ENCODE results near the gene ZNF879. TPM values are rescaled to one million over a fixed set of nuclear protein-coding genes. Genes with fewer than 3 reads are reported as not detected.
A peak's percentile ranks its signal among the peaks of the same experiment; 100 is the strongest.

ZNF879 gene
- polyA plus RNA-seq, 1 experiment, result 2.2 TPM

GRCh38 chr5:179055436-179055835 is 31.8 kb downstream of the ZNF879 start:
- ChIA-PET CTCF (interaction anchor here (0.7 kb wide), 1 partner anchor 156 kb away, joined by 3 read pairs; no protein-coding TSS in a partner anchor), POLR2A (no interaction called here)
- no peak for DNase-seq (ENCODE audit: low read depth)
- Histone ChIP-seq H3K36me3 (ENCODE audit: control insufficient read depth, insufficient read depth, low read length) (no peaks in the 10 kb centered on the region), H3K27me3 (ENCODE audit: control insufficient read depth, insufficient read depth, low read length) (no peaks in the 10 kb centered on the region), H3K4me3 (ENCODE audit: low read depth, low read length) (no peak overlapping the region)
- no peak for TF ChIP-seq CTCF (IDR thresholded peaks at IDR 0.05; ENCODE audit: insufficient read depth, low read depth, low read length)

DNA sequence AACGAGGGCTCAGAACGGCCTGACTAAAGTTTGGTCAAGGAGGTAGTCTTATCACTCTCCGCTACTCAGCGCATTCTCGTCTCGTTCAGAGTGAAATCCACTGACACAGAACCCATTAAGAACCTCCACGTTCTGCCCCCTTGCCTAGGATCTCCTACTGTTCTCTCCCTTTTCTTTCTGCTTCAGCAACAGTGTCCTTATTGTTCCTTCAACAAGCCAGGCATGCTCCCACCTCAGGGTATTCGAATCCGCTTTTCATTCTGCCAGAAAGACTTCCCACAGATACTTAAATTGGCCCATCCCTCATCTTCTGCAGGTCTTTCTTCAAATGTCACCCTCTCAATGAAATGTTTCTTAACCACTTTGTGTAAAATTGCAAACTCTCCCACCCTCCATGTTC is 32.2 kb downstream of the ZNF879 start:
- no peak for TF ChIP-seq CTCF (IDR thresholded peaks at IDR 0.05; ENCODE audit: insufficient read depth, low read depth, low read length)
- H3K4me3 ChIP-seq (ENCODE audit: low read depth, low read length), result no peak overlapping the region
- H3K36me3 ChIP-seq (ENCODE audit: control insufficient read depth, insufficient read depth, low read length), result no peaks in the 10 kb centered on the region
- POLR2A ChIA-PET, result no interaction called here
- CTCF ChIA-PET, result no interaction called here
- no peaks in the 10 kb centered on the region for H3K27me3 ChIP-seq (ENCODE audit: control insufficient read depth, insufficient read depth, low read length)
- no peak for DNase-seq (ENCODE audit: low read depth)

DNA sequence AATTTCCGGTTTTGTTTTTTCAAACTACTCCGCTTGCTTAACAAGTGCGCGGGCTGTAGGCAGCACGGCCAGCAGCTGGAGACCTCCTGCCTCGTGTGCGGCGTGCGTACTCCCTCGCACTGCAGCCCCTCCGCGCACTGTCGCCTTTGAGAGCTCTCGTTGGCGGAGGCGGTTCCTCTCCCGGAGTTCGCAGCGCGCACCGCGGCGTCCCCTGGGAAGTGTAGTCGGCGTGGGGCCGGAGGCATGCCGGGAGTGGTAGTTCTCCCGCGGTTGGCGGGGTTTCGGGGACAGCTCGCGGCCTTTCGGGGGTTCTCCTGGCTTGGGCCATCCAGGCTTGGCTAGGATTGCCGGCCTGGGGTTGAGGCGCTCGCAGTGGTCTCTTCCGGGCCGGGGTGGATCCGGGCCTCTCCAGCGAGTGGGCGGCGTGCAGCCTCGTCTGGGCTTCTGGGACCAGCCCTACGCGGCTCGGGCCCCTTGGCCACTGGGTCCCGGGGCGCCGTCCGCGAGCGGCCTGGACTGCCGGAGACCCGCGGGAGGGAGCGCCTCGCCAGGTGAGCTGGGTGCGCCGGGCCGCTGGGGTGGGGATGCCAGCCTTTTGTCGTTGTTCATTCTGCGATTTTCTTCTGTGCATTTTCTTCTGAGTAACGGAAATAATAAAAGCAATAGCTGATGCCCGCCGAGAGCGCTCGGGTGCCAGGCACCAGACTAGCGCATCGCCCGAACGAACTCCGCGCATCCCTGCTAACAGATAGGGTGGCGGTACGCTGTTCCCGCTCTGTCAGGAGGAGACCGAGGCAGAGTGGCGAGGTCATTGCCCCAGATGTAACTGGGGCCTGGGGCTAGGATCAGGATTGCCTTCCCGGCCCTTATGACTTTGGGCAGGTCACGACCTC is 36.8 kb downstream of the ZNF879 start, which contains the start of gene ZNF354C:
ZNF354C (plus strand) TSS at position 258 of the 893 bp plus-strand sequence. CDS start 1,696 bp downstream, outside the sequence.
- Histone ChIP-seq H3K4me3 (ENCODE audit: low read depth, low read length) (peak within 1 kb of the TSS; percentile 65), H3K27me3 (ENCODE audit: control insufficient read depth, insufficient read depth, low read length) (no peaks in the 10 kb centered on the region), H3K36me3 (ENCODE audit: control insufficient read depth, insufficient read depth, low read length) (peaks cover 6% of the 10 kb centered on the region)
- POLR2A ChIA-PET, result no interaction called here
- TF ChIP-seq CTCF (IDR thresholded peaks at IDR 0.05; ENCODE audit: insufficient read depth, low read depth, low read length), result no peak
- DNase-seq (ENCODE audit: low read depth), result peak; percentile 40
- CTCF ChIA-PET, result interaction anchor here (0.6 to 0.9 kb wide), 3 partner anchors 106 to 433 kb away, joined by 3 to 4 read pairs (median 4); no protein-coding TSS in a partner anchor

DNA sequence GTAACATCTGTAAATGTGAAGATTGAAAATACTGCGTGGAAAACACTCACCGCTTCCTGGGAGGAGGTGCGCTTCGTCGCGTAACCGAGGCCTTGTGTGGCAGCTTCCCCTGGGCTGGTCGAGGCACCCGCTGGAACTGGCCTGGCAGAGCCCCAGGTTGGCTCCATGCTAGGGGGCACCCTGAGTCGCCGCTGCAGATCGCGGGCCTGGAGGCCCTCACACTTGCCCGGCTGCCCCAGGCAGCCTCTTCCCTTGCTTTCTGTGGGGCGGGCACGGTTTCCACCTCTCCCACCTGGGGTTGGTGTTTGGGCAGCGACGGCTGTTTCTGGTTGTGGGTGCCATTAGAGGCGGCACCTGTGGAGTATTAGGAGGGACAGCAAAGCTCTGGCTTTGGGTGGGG is 37.4 kb downstream of the ZNF879 start:
- POLR2A ChIA-PET, result no interaction called here

More for the DNA sequence above, 37.4 kb downstream of the ZNF879 start:
- CTCF ChIA-PET, result no interaction called here
- Histone ChIP-seq H3K4me3 (ENCODE audit: low read depth, low read length) (peak overlapping the region; percentile 65), H3K36me3 (ENCODE audit: control insufficient read depth, insufficient read depth, low read length) (peaks cover 6% of the 10 kb centered on the region), H3K27me3 (ENCODE audit: control insufficient read depth, insufficient read depth, low read length) (no peaks in the 10 kb centered on the region)
- no peak for DNase-seq (ENCODE audit: low read depth)
- TF ChIP-seq CTCF (IDR thresholded peaks at IDR 0.05; ENCODE audit: insufficient read depth, low read depth, low read length), result no peak

All from BJ (cell line).